ENCODE data around the gene ID2. TPM values are rescaled to one million over a fixed set of nuclear protein-coding genes. Genes with fewer than 3 reads are reported as not detected.
A peak's percentile ranks its signal among the peaks of the same experiment; 100 is the strongest.

ID2 gene
- polyA plus RNA-seq (ENCODE audit: insufficient read length in 4 of 4): 100 to 1,000 TPM; 258 to 367 (median 311) TPM

- DNase-seq (ENCODE audit: low read depth in 4 of 4, low spot score in 2 of 4): peak; percentile 93 to 100 (median 98)
These were observed at the start of gene ID2 for GRCh38 chr2:8681786-8682692. ID2 (plus strand) TSS chr2:8682056; CDS start chr2:8682166, 110 bp downstream.

GRCh38 chr2:8632755-8633154 lies 49.1 kb upstream of the ID2 start:
- DNase-seq (ENCODE audit: low read depth in 4 of 4, low spot score in 2 of 4): no peak

GRCh38 chr2:8633186-8633734 lies 48.6 kb upstream of the ID2 start:
- DNase-seq (ENCODE audit: low read depth in 4 of 4, low spot score in 2 of 4): no peak

GRCh38 chr2:8633735-8634313 lies 48.0 kb upstream of the ID2 start:
- DNase-seq (ENCODE audit: low read depth in 4 of 4, low spot score in 2 of 4): no peak

- no peak for DNase-seq (ENCODE audit: low read depth in 4 of 4, low spot score in 2 of 4)
These were observed 47.2 kb upstream of the ID2 start for GRCh38 chr2:8634466-8635172.

- DNase-seq (ENCODE audit: low read depth in 4 of 4, low spot score in 2 of 4): no peak
These were observed 45.8 kb upstream of the ID2 start for GRCh38 chr2:8636041-8636491.

GRCh38 chr2:8636721-8637636 lies 44.9 kb upstream of the ID2 start:
- DNase-seq (ENCODE audit: low read depth in 4 of 4, low spot score in 2 of 4): peak; percentile 53 to 84 (median 77)

GRCh38 chr2:8638327-8638726 lies 43.5 kb upstream of the ID2 start:
- no peak for DNase-seq (ENCODE audit: low read depth in 4 of 4, low spot score in 2 of 4)

GRCh38 chr2:8639122-8639635 lies 42.7 kb upstream of the ID2 start:
- DNase-seq (ENCODE audit: low read depth in 4 of 4, low spot score in 2 of 4): no peak

GRCh38 chr2:8640498-8640897 lies 41.4 kb upstream of the ID2 start:
- DNase-seq (ENCODE audit: low read depth in 4 of 4, low spot score in 2 of 4): no peak

- no peak for DNase-seq (ENCODE audit: low read depth in 4 of 4, low spot score in 2 of 4)
These were observed 40.4 kb upstream of the ID2 start for GRCh38 chr2:8641301-8641965.

GRCh38 chr2:8642366-8643068 lies 39.3 kb upstream of the ID2 start:
- no peak for DNase-seq (ENCODE audit: low read depth in 4 of 4, low spot score in 2 of 4)

- no peak for DNase-seq (ENCODE audit: low read depth in 4 of 4, low spot score in 2 of 4)
These were observed 38.4 kb upstream of the ID2 start for GRCh38 chr2:8643250-8643995.

GRCh38 chr2:8643996-8644356 lies 37.9 kb upstream of the ID2 start:
- no peak for DNase-seq (ENCODE audit: low read depth in 4 of 4, low spot score in 2 of 4)

GRCh38 chr2:8644605-8645175 lies 37.2 kb upstream of the ID2 start:
- DNase-seq (ENCODE audit: low read depth in 4 of 4, low spot score in 2 of 4): no peak

- no peak for DNase-seq (ENCODE audit: low read depth in 4 of 4, low spot score in 2 of 4)
These were observed 36.6 kb upstream of the ID2 start for GRCh38 chr2:8645176-8645831.

All from left renal cortex interstitium (tissue), 4 donors.